HepG2 (cell line): ENCODE data around the gene NT5C3B. TPM values are rescaled to one million over a fixed set of nuclear protein-coding genes. Genes with fewer than 3 reads are reported as not detected.

Experiments
- ASH2L ChIP-seq: fragments of 300-600, 200-600 bp; sonication (generic); IDR thresholded peaks from 2 replicates; pipeline ENCODE4 v1.7.0; 2017; ENCODE audit warnings: low read depth, mild to moderate bottlenecking, moderate library complexity, mixed read lengths, low read length; ENCODE audit not compliant: insufficient read length
- IRF2 ChIP-seq: IDR thresholded peaks from 2 replicates; pipeline ENCODE4 v1.6.1; 2018; ENCODE audit warnings: missing genetic modification reagents, missing compliant biosample characterization
- KDM2A ChIP-seq: sonication (generic); formaldehyde crosslinking; IDR thresholded peaks from 2 replicates; pipeline ENCODE4 v1.4.0; 2020; ENCODE audit warnings: low read depth, missing genetic modification reagents, borderline replicate concordance
- LCORL ChIP-seq, 2 experiments: fragments of 450-650 bp in 1 of 2; sonication (generic) in 1 of 2; formaldehyde crosslinking in 1 of 2; IDR thresholded peaks; 2 replicates each; pipeline versions ENCODE4 v1.5.0 to v1.6.1; 2017 to 2020; ENCODE audit warnings: antibody characterized with exemption in 1 of 2, missing genetic modification reagents in 1 of 2
- MED13 ChIP-seq: sonication (generic); formaldehyde crosslinking; IDR thresholded peaks from 2 replicates; pipeline ENCODE4 v1.5.0; 2020; ENCODE audit warnings: missing genetic modification reagents
- MED8 ChIP-seq: sonication (generic); formaldehyde crosslinking; IDR thresholded peaks from 2 replicates; pipeline ENCODE4 v1.8.1; 2023; ENCODE audit warnings: mild to moderate bottlenecking, missing genetic modification reagents; ENCODE audit not compliant: insufficient replicate concordance
- SMYD3 ChIP-seq: sonication (generic); formaldehyde crosslinking; IDR thresholded peaks from 2 replicates; pipeline ENCODE4 v1.8.1; 2023; ENCODE audit warnings: mild to moderate bottlenecking, missing genetic modification reagents
- SOX6 ChIP-seq, 2 experiments: fragments of 450-650 bp in 1 of 2; sonication (generic) in 1 of 2; formaldehyde crosslinking in 1 of 2; IDR thresholded peaks; 2 replicates each; pipeline versions ENCODE4 v1.4.0 to v1.6.1; 2017 to 2020; ENCODE audit warnings: antibody characterized with exemption in 1 of 2, mild to moderate bottlenecking in 1 of 2, missing genetic modification reagents in 1 of 2
- ZNF430 ChIP-seq: sonication (generic); formaldehyde crosslinking; IDR thresholded peaks from 2 replicates; pipeline ENCODE4 v1.9.0; 2021; ENCODE audit warnings: mild to moderate bottlenecking, missing genetic modification reagents
- ZNF543 ChIP-seq: sonication (generic); formaldehyde crosslinking; IDR thresholded peaks from 2 replicates; pipeline ENCODE4 v1.4.0; 2020; ENCODE audit warnings: mild to moderate bottlenecking, missing genetic modification reagents
- ZNF749 ChIP-seq: sonication (generic); formaldehyde crosslinking; IDR thresholded peaks from 2 replicates; pipeline ENCODE4 v1.8.0; 2022; ENCODE audit warnings: mild to moderate bottlenecking, missing genetic modification reagents, moderate library complexity, borderline replicate concordance
- ZSCAN29 ChIP-seq: sonication (generic); formaldehyde crosslinking; conservative IDR thresholded peaks from 2 replicates; pipeline ENCODE4 v1.4.0; 2020; ENCODE audit warnings: mild to moderate bottlenecking, missing genetic modification reagents
- polyA plus RNA-seq, 8 experiments: library from polyadenylated mRNA; depleted of rRNA in 3 of 8; stranded (reverse) in 7 of 8; unstranded in 1 of 8; fragments of >200 nt; fragmentation: Illumina TruSeq in 4 of 8; extraction: Trizol in 4 of 8; gene quantifications; 2 replicates each; pipeline versions ENCODE4 v1.2.1 to v1.2.3, GENCODE V29; 2011 to 2016; ENCODE audit warnings: low read depth in 4 of 8, missing spikeins in 1 of 8, mixed read lengths in 1 of 8; ENCODE audit not compliant: insufficient read depth in 1 of 8
- total RNA-seq, 5 experiments: library from RNA; depleted of rRNA; stranded (reverse); fragments of >200 nt; fragmentation: Illumina TruSeq; extraction: Trizol; gene quantifications; 2 replicates each; pipeline ENCODE4 v1.2.3, GENCODE V29; 2016; ENCODE audit warnings: low read depth in 1 of 5
- TF ChIP-seq, protein P1 (sequence below): sonication (generic); formaldehyde crosslinking; IDR thresholded peaks from 2 replicates; pipeline ENCODE4 v1.4.0; 2020; ENCODE audit warnings: missing genetic modification reagents, borderline replicate concordance
- TF ChIP-seq, protein P2 (sequence below): sonication (generic); formaldehyde crosslinking; IDR thresholded peaks from 2 replicates; pipeline ENCODE4 v1.9.0; 2021; ENCODE audit warnings: missing genetic modification reagents, borderline replicate concordance
- TF ChIP-seq, protein P3 (sequence below): sonication (generic); formaldehyde crosslinking; IDR thresholded peaks from 2 replicates; pipeline ENCODE4 v1.5.0; 2020; ENCODE audit warnings: missing genetic modification reagents, mild to moderate bottlenecking, borderline replicate concordance
- TF ChIP-seq, protein P4 (sequence below): sonication (generic); formaldehyde crosslinking; IDR thresholded peaks from 2 replicates; pipeline ENCODE4 v1.5.1; 2020; ENCODE audit warnings: mild to moderate bottlenecking, moderate library complexity, missing genetic modification reagents
- TF ChIP-seq, protein P5 (sequence below): sonication (generic); formaldehyde crosslinking; IDR thresholded peaks from 2 replicates; pipeline ENCODE4 v1.8.0; 2022; ENCODE audit warnings: mild to moderate bottlenecking, missing genetic modification reagents, moderate library complexity

Gene NT5C3B
- total and polyA plus RNA-seq, 2 of the 13 experiments (the other 11 are each of a cell fraction or from before 2014, with no cell fraction given), result 104 to 126 TPM

DNA sequence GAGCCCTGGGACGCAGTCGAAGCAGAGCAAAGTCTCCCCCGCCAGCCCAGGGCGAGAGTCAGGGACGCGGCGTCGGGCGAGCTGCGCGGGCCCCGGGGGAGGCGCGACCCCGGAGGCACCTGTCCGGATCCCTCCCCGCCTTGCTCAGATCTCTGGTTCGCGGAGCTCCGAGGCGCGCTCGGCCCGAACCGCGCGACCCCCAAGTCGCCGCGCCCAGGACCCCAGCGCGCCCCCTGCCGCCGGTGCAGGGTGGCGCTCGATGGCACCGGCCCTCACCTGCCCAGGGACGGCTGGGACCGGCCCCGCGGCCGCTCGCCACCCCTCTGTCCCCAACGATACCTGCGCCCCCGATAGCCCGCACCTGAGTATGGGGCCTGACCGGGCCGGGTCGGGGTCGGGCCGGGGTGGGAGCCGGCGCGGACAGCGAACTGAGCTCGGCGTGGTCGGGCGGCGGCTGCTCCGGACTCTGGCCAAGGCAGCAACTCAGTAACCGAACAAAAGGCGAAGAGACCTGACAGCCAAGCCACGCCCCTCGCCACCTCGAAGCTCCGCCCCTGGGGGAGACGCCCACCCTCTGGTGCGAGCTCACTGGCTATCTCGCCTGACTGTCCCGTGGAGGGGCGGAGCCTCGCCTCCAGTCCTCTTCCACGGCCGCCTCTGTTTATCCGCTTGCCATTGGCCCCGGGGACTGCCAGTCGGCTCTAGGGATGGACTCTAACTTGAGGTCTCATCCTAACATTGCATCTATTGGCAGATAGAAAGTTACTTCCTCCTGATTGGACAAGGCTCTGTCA, 49.6 kb downstream of the NT5C3B start, which contains the start of gene JUP (continued):
- TF ChIP-seq, protein P1, sequence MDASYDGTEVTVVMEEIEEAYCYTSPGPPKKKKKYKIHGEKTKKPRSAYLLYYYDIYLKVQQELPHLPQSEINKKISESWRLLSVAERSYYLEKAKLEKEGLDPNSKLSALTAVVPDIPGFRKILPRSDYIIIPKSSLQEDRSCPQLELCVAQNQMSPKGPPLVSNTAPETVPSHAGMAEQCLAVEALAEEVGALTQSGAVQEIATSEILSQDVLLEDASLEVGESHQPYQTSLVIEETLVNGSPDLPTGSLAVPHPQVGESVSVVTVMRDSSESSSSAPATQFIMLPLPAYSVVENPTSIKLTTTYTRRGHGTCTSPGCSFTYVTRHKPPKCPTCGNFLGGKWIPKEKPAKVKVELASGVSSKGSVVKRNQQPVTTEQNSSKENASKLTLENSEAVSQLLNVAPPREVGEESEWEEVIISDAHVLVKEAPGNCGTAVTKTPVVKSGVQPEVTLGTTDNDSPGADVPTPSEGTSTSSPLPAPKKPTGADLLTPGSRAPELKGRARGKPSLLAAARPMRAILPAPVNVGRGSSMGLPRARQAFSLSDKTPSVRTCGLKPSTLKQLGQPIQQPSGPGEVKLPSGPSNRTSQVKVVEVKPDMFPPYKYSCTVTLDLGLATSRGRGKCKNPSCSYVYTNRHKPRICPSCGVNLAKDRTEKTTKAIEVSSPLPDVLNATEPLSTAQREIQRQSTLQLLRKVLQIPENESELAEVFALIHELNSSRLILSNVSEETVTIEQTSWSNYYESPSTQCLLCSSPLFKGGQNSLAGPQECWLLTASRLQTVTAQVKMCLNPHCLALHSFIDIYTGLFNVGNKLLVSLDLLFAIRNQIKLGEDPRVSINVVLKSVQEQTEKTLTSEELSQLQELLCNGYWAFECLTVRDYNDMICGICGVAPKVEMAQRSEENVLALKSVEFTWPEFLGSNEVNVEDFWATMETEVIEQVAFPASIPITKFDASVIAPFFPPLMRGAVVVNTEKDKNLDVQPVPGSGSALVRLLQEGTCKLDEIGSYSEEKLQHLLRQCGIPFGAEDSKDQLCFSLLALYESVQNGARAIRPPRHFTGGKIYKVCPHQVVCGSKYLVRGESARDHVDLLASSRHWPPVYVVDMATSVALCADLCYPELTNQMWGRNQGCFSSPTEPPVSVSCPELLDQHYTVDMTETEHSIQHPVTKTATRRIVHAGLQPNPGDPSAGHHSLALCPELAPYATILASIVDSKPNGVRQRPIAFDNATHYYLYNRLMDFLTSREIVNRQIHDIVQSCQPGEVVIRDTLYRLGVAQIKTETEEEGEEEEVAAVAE, result peak; percentile 64; the same call in 1 of the 2 replicates
- peak; percentile 72; the same call in 1 of the 2 replicates for TF ChIP-seq SMYD3
- TF ChIP-seq, protein P2, sequence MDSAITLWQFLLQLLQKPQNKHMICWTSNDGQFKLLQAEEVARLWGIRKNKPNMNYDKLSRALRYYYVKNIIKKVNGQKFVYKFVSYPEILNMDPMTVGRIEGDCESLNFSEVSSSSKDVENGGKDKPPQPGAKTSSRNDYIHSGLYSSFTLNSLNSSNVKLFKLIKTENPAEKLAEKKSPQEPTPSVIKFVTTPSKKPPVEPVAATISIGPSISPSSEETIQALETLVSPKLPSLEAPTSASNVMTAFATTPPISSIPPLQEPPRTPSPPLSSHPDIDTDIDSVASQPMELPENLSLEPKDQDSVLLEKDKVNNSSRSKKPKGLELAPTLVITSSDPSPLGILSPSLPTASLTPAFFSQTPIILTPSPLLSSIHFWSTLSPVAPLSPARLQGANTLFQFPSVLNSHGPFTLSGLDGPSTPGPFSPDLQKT (CRISPR knock-in tag), result peak; percentile 21; the same call in 1 of the 2 replicates
- no peak for TF ChIP-seq ZNF430 (CRISPR knock-in tag)
- TF ChIP-seq IRF2 (CRISPR knock-in tag), result peak; percentile 27; the same call in 1 of the 2 replicates
- TF ChIP-seq MED8 (CRISPR knock-in tag), result peak; percentile 49
- peak; percentile 72 for TF ChIP-seq KDM2A (CRISPR knock-in tag)
- TF ChIP-seq, protein P3, sequence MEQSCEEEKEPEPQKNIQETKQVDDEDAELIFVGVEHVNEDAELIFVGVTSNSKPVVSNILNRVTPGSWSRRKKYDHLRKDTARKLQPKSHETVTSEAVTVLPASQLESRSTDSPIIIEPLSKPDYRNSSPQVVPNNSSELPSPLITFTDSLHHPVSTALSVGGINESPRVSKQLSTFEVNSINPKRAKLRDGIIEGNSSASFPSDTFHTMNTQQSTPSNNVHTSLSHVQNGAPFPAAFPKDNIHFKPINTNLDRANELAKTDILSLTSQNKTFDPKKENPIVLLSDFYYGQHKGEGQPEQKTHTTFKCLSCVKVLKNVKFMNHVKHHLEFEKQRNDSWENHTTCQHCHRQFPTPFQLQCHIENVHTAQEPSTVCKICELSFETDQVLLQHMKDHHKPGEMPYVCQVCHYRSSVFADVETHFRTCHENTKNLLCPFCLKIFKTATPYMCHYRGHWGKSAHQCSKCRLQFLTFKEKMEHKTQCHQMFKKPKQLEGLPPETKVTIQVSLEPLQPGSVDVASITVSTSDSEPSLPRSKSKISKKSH (CRISPR knock-in tag), result no peak; the same call in 1 of the 2 replicates
- no peak for TF ChIP-seq SOX6 (IDR thresholded peaks at IDR 0.05)
- 0 out of 2 replicates have a peak, but pooled peaks have one; percentile 38 for TF ChIP-seq SOX6 (CRISPR knock-in tag; IDR thresholded peaks at IDR 0.05)
- peak; percentile 68; the same call in 1 of the 2 replicates for TF ChIP-seq MED13 (CRISPR knock-in tag)
- TF ChIP-seq ZNF543 (CRISPR knock-in tag), result no peak
- TF ChIP-seq, protein P4, sequence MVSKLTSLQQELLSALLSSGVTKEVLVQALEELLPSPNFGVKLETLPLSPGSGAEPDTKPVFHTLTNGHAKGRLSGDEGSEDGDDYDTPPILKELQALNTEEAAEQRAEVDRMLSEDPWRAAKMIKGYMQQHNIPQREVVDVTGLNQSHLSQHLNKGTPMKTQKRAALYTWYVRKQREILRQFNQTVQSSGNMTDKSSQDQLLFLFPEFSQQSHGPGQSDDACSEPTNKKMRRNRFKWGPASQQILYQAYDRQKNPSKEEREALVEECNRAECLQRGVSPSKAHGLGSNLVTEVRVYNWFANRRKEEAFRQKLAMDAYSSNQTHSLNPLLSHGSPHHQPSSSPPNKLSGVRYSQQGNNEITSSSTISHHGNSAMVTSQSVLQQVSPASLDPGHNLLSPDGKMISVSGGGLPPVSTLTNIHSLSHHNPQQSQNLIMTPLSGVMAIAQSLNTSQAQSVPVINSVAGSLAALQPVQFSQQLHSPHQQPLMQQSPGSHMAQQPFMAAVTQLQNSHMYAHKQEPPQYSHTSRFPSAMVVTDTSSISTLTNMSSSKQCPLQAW, result no peak
- no peak; the same call in 1 of the 2 replicates for TF ChIP-seq ZSCAN29 (CRISPR knock-in tag)
- peak; percentile 72 for TF ChIP-seq ASH2L
- no peak for TF ChIP-seq LCORL (IDR thresholded peaks at IDR 0.05)
- peak; percentile 42; the same call in 1 of the 2 replicates for TF ChIP-seq LCORL (CRISPR knock-in tag; IDR thresholded peaks at IDR 0.05)
- no peak for TF ChIP-seq ZNF749
- TF ChIP-seq, protein P5, sequence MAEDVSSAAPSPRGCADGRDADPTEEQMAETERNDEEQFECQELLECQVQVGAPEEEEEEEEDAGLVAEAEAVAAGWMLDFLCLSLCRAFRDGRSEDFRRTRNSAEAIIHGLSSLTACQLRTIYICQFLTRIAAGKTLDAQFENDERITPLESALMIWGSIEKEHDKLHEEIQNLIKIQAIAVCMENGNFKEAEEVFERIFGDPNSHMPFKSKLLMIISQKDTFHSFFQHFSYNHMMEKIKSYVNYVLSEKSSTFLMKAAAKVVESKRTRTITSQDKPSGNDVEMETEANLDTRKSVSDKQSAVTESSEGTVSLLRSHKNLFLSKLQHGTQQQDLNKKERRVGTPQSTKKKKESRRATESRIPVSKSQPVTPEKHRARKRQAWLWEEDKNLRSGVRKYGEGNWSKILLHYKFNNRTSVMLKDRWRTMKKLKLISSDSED (CRISPR knock-in tag), result no peak
